Mesothelial cell of epicardium (in vitro differentiated cells): ENCODE data around the gene GHRL. TPM values are rescaled to one million over a fixed set of nuclear protein-coding genes. Genes with fewer than 3 reads are reported as not detected.

Source experiments
- DNase-seq, 2 experiments: peaks; one replicate each; pipeline ENCODE4 v3.0.0; 2021; ENCODE audit warnings: low spot score in 2 of 2; ENCODE audit not compliant: unreplicated experiment in 2 of 2
- H3K27ac Mint-ChIP-seq: 2 replicates; pipeline ENCODE4 v1.8.0; 2021; ENCODE audit warnings: mixed read lengths
- H3K27me3 Mint-ChIP-seq: 2 replicates; pipeline ENCODE4 v1.8.0; 2021; ENCODE audit warnings: low read depth, mixed read lengths
- H3K36me3 Mint-ChIP-seq: 2 replicates; pipeline ENCODE4 v1.8.0; 2021; ENCODE audit warnings: mixed read lengths
- H3K4me1 Mint-ChIP-seq: 2 replicates; pipeline ENCODE4 v1.8.0; 2021; ENCODE audit warnings: mixed read lengths
- H3K4me3 Mint-ChIP-seq: 2 replicates; pipeline ENCODE4 v1.8.0; 2021; ENCODE audit warnings: mild to moderate bottlenecking, moderate library complexity, mixed read lengths
- H3K9me3 Mint-ChIP-seq: 2 replicates; pipeline ENCODE4 v1.8.0; 2021; ENCODE audit warnings: mixed read lengths
- CTCF ChIP-seq: fragments of 200-600 bp; sonication (generic); IDR thresholded peaks from one replicate; pipeline ENCODE4 v1.5.0; 2021; ENCODE audit warnings: antibody characterized with exemption; ENCODE audit not compliant: unreplicated experiment
- total RNA-seq: library from RNA; stranded (reverse); gene quantifications from 3 replicates; pipeline ENCODE4 v1.2.1, GENCODE V29; 2021

The GHRL gene
- total RNA-seq, 1 donor from 2014 or later, result 0.96 TPM

GRCh38 chr3:10305331-10305902 is 12.7 kb upstream of the GHRL start:
- peaks cover 2% of the 10 kb centered on the region for H3K4me1 Mint-ChIP-seq
- H3K36me3 Mint-ChIP-seq, result peaks cover 56% of the 10 kb centered on the region
- no peak overlapping the region for H3K27ac Mint-ChIP-seq
- DNase-seq, result no peak
- H3K4me3 Mint-ChIP-seq, result no peak overlapping the region
- TF ChIP-seq CTCF, result no peak
- no peaks in the 10 kb centered on the region for H3K27me3 Mint-ChIP-seq
- no peaks in the 10 kb centered on the region for H3K9me3 Mint-ChIP-seq

GRCh38 chr3:10304905-10305304 is 12.2 kb upstream of the GHRL start:
- Mint-ChIP-seq H3K4me3 (no peak overlapping the region), H3K4me1 (peaks cover 2% of the 10 kb centered on the region), H3K9me3 (no peaks in the 10 kb centered on the region), H3K27ac (no peak overlapping the region), H3K36me3 (peaks cover 54% of the 10 kb centered on the region), H3K27me3 (no peaks in the 10 kb centered on the region)
- no peak for TF ChIP-seq CTCF
- no peak for DNase-seq

- H3K9me3 Mint-ChIP-seq, result no peaks in the 10 kb centered on the region
- no peak overlapping the region for H3K4me3 Mint-ChIP-seq
- no peak for DNase-seq
- no peak for TF ChIP-seq CTCF
- no peaks in the 10 kb centered on the region for H3K4me1 Mint-ChIP-seq
- peaks cover 49% of the 10 kb centered on the region for H3K36me3 Mint-ChIP-seq
- H3K27me3 Mint-ChIP-seq, result no peaks in the 10 kb centered on the region
- no peak overlapping the region for H3K27ac Mint-ChIP-seq
These were observed 11.0 kb upstream of the GHRL start for GRCh38 chr3:10303785-10304184.

- Mint-ChIP-seq H3K4me1 (no peaks in the 10 kb centered on the region), H3K9me3 (no peaks in the 10 kb centered on the region), H3K36me3 (peaks cover 49% of the 10 kb centered on the region), H3K27me3 (no peaks in the 10 kb centered on the region), H3K4me3 (no peak overlapping the region), H3K27ac (no peak overlapping the region)
- TF ChIP-seq CTCF, result no peak
- no peak for DNase-seq
These were observed 10.4 kb upstream of the GHRL start for GRCh38 chr3:10303105-10303504.

- no peak for DNase-seq
- H3K36me3 Mint-ChIP-seq, result peaks cover 39% of the 10 kb centered on the region
- no peaks in the 10 kb centered on the region for H3K9me3 Mint-ChIP-seq
- no peak overlapping the region for H3K27ac Mint-ChIP-seq
- no peak for TF ChIP-seq CTCF
- H3K27me3 Mint-ChIP-seq, result no peaks in the 10 kb centered on the region
- no peaks in the 10 kb centered on the region for H3K4me1 Mint-ChIP-seq
- H3K4me3 Mint-ChIP-seq, result no peak overlapping the region
These were observed 7.3 kb upstream of the GHRL start for GRCh38 chr3:10300087-10300486.

- no peaks in the 10 kb centered on the region for H3K9me3 Mint-ChIP-seq
- no peaks in the 10 kb centered on the region for H3K4me1 Mint-ChIP-seq
- TF ChIP-seq CTCF, result no peak
- peaks cover 39% of the 10 kb centered on the region for H3K36me3 Mint-ChIP-seq
- no peak overlapping the region for H3K4me3 Mint-ChIP-seq
- no peak for DNase-seq
- H3K27me3 Mint-ChIP-seq, result no peaks in the 10 kb centered on the region
- no peak overlapping the region for H3K27ac Mint-ChIP-seq
These were observed 6.9 kb upstream of the GHRL start for GRCh38 chr3:10299679-10300078.
